Smooth muscle cell (in vitro differentiated cells): Measurements from ENCODE around the gene PRAMEF11. TPM values are rescaled to one million over a fixed set of nuclear protein-coding genes. Genes with fewer than 3 reads are reported as not detected.
"Not testable (repeated sequence)": the region's sequence is repeated elsewhere in the genome, so short reads cannot be mapped to it uniquely, and the experiment has no call there.

Experiments
- DNase-seq: peaks from one replicate; lab custom pipeline; 2025; ENCODE audit not compliant: unreplicated experiment; lab: John Stamatoyannopoulos, UW
- H2AFZ ChIP-seq: fragments of 200-600 bp; sonication (generic); 2 replicates; pipeline ENCODE4 v1.6.0; 2016; ENCODE audit warnings: antibody characterized with exemption, low read depth, mild to moderate bottlenecking
- H3F3A ChIP-seq: fragments of 200-600 bp; sonication (generic); 2 replicates; pipeline ENCODE4 v1.6.0; 2017; ENCODE audit warnings: antibody characterized with exemption, low read depth
- H3K27ac ChIP-seq: fragments of 200-600 bp; sonication (generic); 2 replicates; pipeline ENCODE4 v1.5.1; 2016; ENCODE audit warnings: low read depth, mild to moderate bottlenecking
- H3K27me3 ChIP-seq: fragments of 200-600 bp; sonication (generic); 2 replicates; pipeline ENCODE4 v1.6.1; 2016; ENCODE audit warnings: low read depth, mild to moderate bottlenecking
- H3K36me3 ChIP-seq: fragments of 200-600 bp; sonication (generic); 2 replicates; pipeline ENCODE4 v1.5.1; 2016; ENCODE audit warnings: low read depth
- H3K4me1 ChIP-seq: fragments of 200-600 bp; sonication (generic); 2 replicates; pipeline ENCODE4 v1.5.1; 2016; ENCODE audit warnings: low read depth
- H3K4me2 ChIP-seq: fragments of 200-600 bp; sonication (generic); 2 replicates; pipeline ENCODE4 v1.6.0; 2016; ENCODE audit warnings: mild to moderate bottlenecking
- H3K4me3 ChIP-seq: fragments of 200-600 bp; sonication (generic); 2 replicates; pipeline ENCODE4 v1.5.1; 2016; ENCODE audit warnings: mild to moderate bottlenecking
- H3K79me2 ChIP-seq: fragments of 200-600 bp; sonication (generic); 2 replicates; pipeline ENCODE4 v1.6.0; 2016; ENCODE audit warnings: low read depth, mild to moderate bottlenecking
- H3K9ac ChIP-seq: fragments of 200-600 bp; sonication (generic); 2 replicates; pipeline ENCODE4 v1.6.0; 2016; ENCODE audit warnings: low read depth
- H3K9me3 ChIP-seq: fragments of 200-600 bp; sonication (generic); replicated peaks from 2 replicates; pipeline ENCODE4 v1.5.1; 2016; ENCODE audit warnings: low read depth
- H4K20me1 ChIP-seq: fragments of 200-600 bp; sonication (generic); 2 replicates; pipeline ENCODE4 v1.6.0; 2016; ENCODE audit warnings: low read depth
- CTCF ChIP-seq: fragments of 200-600 bp; sonication (generic); IDR thresholded peaks from 2 replicates; pipeline ENCODE4 v1.5.1; 2017; ENCODE audit warnings: borderline replicate concordance, mild to moderate bottlenecking, antibody characterized with exemption; ENCODE audit not compliant: insufficient read depth, poor library complexity, severe bottlenecking
- WGBS: methylation state at CpG from one replicate; pipeline ENCODE4 v1.1.7; 2016; ENCODE audit warnings: low lambda C conversion rate; 5-methylcytosine and 5-hydroxymethylcytosine counted together
- polyA plus RNA-seq: library from polyadenylated mRNA; unstranded; fragments of >200 nt; fragmentation: Nextera tagmentation; extraction: Ambion mirVana; gene quantifications from 2 replicates; pipeline ENCODE4 v1.2.1, GENCODE V29; 2016
- total RNA-seq: library from RNA; depleted of rRNA; stranded (reverse); fragments of >200 nt; gene quantifications from 2 replicates; pipeline ENCODE4 v1.2.3, GENCODE V29; 2014

PRAMEF11 gene
- total RNA-seq = not detected in 2 replicates
- not detected in 2 replicates for polyA plus RNA-seq

GRCh38 chr1:12831310-12831709, at the start of gene PRAMEF11:
Gene PRAMEF11, minus strand, starts transcription at chr1:12831410. Its CDS starts 2,621 bp downstream, at chr1:12828789.
- not testable (repeated sequence) for H3K36me3 ChIP-seq, H3K9me3 ChIP-seq, H3K27me3 ChIP-seq, H3K4me3 ChIP-seq, H3K27ac ChIP-seq, H3K79me2 ChIP-seq, DNase-seq, H3K4me1 ChIP-seq, H3K4me2 ChIP-seq, H3K9ac ChIP-seq, H2AFZ ChIP-seq, H3F3A ChIP-seq, H4K20me1 ChIP-seq
- 38% methylated on average over 3 of the region's 3 CpGs for WGBS

- not testable (repeated sequence) for H3K4me1 ChIP-seq, H4K20me1 ChIP-seq, H3K79me2 ChIP-seq, H2AFZ ChIP-seq, H3K9me3 ChIP-seq, H3K4me2 ChIP-seq, H3K27ac ChIP-seq, H3K36me3 ChIP-seq, DNase-seq, H3K9ac ChIP-seq, H3F3A ChIP-seq, H3K27me3 ChIP-seq, H3K4me3 ChIP-seq
- 65% methylated on average over 4 of the region's 4 CpGs for WGBS
Measured at GRCh38 chr1:12878453-12878852, 47.2 kb upstream of the PRAMEF11 start.

- not testable (repeated sequence) for H4K20me1 ChIP-seq, DNase-seq, H3K4me2 ChIP-seq, H3K27ac ChIP-seq, H3F3A ChIP-seq, H3K9ac ChIP-seq, H3K27me3 ChIP-seq, H2AFZ ChIP-seq, H3K9me3 ChIP-seq, H3K4me1 ChIP-seq, H3K4me3 ChIP-seq, H3K79me2 ChIP-seq, H3K36me3 ChIP-seq
- 89% methylated on average over 5 of the region's 7 CpGs for WGBS
Measured at GRCh38 chr1:12863131-12863880, 32.1 kb upstream of the PRAMEF11 start.

- H3K9me3 ChIP-seq = not testable (repeated sequence)
- WGBS = 25% methylated on average over 2 of the region's 2 CpGs
Measured at GRCh38 chr1:12856786-12857185, 25.6 kb upstream of the PRAMEF11 start, which contains the start of gene PRAMEF2. Gene PRAMEF2, plus strand, starts transcription at chr1:12857086. Its CDS starts 1,924 bp downstream, at chr1:12859010.

GRCh38 chr1:12851779-12852178, 20.6 kb upstream of the PRAMEF11 start:
- H3K79me2 ChIP-seq = no peaks in the 10 kb centered on the region
- no peak overlapping the region for H3K4me2 ChIP-seq
- H4K20me1 ChIP-seq = no peaks in the 10 kb centered on the region
- H3K4me1 ChIP-seq = no peaks in the 10 kb centered on the region
- no peak for TF ChIP-seq CTCF
- H3F3A ChIP-seq = no peaks in the 10 kb centered on the region
- H2AFZ ChIP-seq = no peak overlapping the region
- H3K27ac ChIP-seq = no peak overlapping the region
- no peak overlapping the region for H3K9ac ChIP-seq
- DNase-seq = no peak
- H3K9me3 ChIP-seq = peaks cover 3% of the 10 kb centered on the region
- H3K27me3 ChIP-seq = no peaks in the 10 kb centered on the region
- H3K4me3 ChIP-seq = no peak overlapping the region
- H3K36me3 ChIP-seq = no peaks in the 10 kb centered on the region
- WGBS = 46% methylated on average over 4 of the region's 4 CpGs

More at GRCh38 chr1:12856786-12857185, 25.6 kb upstream of the PRAMEF11 start, which contains the start of gene PRAMEF2:
- not testable (repeated sequence) for H3K79me2 ChIP-seq, H3K27me3 ChIP-seq, H3K4me3 ChIP-seq, H3K27ac ChIP-seq, H3K4me2 ChIP-seq, H3K9ac ChIP-seq, H3F3A ChIP-seq, DNase-seq, H3K36me3 ChIP-seq, H3K4me1 ChIP-seq, H4K20me1 ChIP-seq, H2AFZ ChIP-seq

GRCh38 chr1:12848620-12849019, 17.4 kb upstream of the PRAMEF11 start, which contains the start of gene HNRNPCL1:
Gene HNRNPCL1, minus strand, starts transcription at chr1:12848720. Its CDS starts 431 bp downstream, at chr1:12848289.
- not testable (repeated sequence) for H3K79me2 ChIP-seq, H3K36me3 ChIP-seq, H3K4me1 ChIP-seq, H2AFZ ChIP-seq, H3K4me2 ChIP-seq, DNase-seq, H3F3A ChIP-seq, H4K20me1 ChIP-seq, H3K9ac ChIP-seq, H3K27ac ChIP-seq, H3K27me3 ChIP-seq, H3K9me3 ChIP-seq, H3K4me3 ChIP-seq
- WGBS = 74% methylated on average over 7 of the region's 7 CpGs

- not testable (repeated sequence) for DNase-seq, H3K27ac ChIP-seq, H3K4me3 ChIP-seq, H3K4me2 ChIP-seq, H3K4me1 ChIP-seq, H3F3A ChIP-seq, H2AFZ ChIP-seq, H3K79me2 ChIP-seq, H3K9ac ChIP-seq, H3K9me3 ChIP-seq, H3K36me3 ChIP-seq, H4K20me1 ChIP-seq, H3K27me3 ChIP-seq
- WGBS = 58% methylated on average over 2 of the region's 2 CpGs
Measured at GRCh38 chr1:12833251-12833650, 2.0 kb upstream of the PRAMEF11 start.

GRCh38 chr1:12819061-12819460, 12.1 kb downstream of the PRAMEF11 start:
- DNase-seq = not testable (repeated sequence)

More at GRCh38 chr1:12819061-12819460, 12.1 kb downstream of the PRAMEF11 start:
- whole genome bisulfite sequencing = 72% methylated on average over 6 of the region's 6 CpGs
- H2AFZ ChIP-seq, H3F3A ChIP-seq, H4K20me1 ChIP-seq, H3K36me3 ChIP-seq, H3K4me3 ChIP-seq, H3K4me1 ChIP-seq, H3K4me2 ChIP-seq, H3K27ac ChIP-seq, H3K9me3 ChIP-seq, H3K9ac ChIP-seq, H3K79me2 ChIP-seq, H3K27me3 ChIP-seq: not testable (repeated sequence)
